ENCODE measurements around the gene CFAP45. TPM values are rescaled to one million over a fixed set of nuclear protein-coding genes. Genes with fewer than 3 reads are reported as not detected.
A peak's percentile ranks its signal among the peaks of the same experiment; 100 is the strongest.

CFAP45 gene
- total RNA-seq, 4 donors from 2014 or later: 0.32 TPM; not detected in 3

DNA sequence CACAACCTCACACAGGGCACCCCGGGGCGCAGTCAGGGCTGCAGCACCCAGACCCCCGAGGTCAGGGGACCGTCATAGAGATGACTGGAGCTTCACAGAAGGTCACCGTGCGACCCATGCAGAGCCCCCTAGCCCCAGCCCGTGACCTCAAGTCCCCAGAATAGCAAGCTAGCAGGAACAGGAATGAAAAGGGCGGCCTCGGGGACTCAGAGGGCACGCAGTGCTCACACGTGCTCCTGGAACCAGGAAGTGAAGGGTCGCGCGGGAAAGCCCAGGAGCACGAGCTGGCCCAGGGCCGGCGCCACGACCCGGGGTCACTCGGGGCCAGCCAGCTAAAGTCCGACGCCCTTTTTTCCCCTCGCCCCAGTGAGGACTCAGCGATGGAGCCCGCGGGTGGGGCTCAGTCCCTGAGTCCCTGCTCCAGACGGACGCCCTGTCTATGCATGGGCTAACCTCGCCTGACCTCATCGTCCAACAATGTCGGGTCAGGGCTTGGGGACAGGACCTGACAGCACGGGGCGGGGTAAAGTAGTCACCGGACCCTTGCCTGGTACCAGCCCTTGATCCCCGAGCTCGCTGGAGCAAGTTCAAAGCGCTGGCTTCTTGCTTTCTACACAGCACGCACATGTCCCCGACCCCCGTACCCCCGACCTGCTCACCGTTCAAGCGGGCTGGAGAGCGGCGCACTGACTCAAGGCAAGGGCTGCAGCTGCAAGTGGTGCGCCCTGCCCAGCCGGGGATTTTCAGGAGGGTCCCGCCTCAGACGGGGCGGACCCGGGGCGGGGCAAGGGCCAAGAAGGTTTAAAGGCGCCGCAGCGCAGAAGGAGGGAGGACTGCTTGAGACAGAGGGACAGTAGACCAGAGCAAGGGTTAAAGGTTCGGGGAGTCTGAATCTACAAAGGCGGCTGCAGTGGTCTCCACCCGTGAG is 25.1 kb upstream of the CFAP45 start, which contains the start of gene TAGLN2:
Gene TAGLN2, minus strand, starts transcription at position 717 of the 928 bp plus-strand sequence. CDS start 4,998 bp downstream, outside the sequence.
- in situ Hi-C loops (cut with MboI; ENCODE audit: low pct_ligation_motif_present in 1 of 4, low pct_unique_long_range_greater_than_20kb in 1 of 4, low sequenced_read_pairs in 3 of 4): no loop called here

DNA sequence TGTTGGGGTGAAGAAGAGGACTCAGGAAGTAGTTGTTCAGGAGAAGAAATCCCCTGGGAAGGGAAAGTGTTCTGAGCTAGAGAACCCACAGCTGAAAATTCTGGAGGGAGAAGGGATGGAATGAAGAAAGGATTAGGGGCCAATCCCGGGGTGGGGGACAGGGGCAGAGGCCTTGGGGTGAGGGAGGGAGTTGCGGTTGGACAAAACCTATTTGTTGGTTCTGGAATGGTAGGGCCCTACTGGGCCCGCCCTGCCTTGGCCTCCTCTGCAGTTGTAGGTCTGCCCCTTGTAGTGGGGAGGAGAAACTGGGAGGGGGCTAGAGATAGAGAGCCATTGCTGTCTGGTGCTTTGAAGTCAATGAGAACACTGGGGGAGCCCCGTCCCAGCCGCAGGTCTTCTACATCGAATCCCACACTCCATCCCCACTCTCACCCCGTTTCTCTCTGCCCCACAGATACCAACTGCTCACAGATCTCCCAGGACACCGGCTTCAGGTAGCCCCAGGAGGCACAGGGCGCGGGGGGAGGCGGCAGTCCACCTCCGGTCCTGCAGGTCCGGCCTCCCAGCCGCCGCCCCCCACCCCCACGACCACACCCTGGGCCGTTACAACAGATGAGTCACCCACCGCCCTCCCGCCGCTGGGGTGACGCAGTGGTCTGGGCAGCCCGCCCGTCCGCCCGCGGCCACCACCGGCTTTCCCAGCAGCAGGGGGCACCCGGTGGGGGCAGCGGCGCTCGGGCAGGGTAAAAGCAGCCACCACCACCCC is 24.2 kb upstream of the CFAP45 start:
- in situ Hi-C loops (cut with MboI; ENCODE audit: low pct_ligation_motif_present in 1 of 4, low pct_unique_long_range_greater_than_20kb in 1 of 4, low sequenced_read_pairs in 3 of 4): no loop called here
- WGBS, 2 donors (ENCODE audit: low coverage in 1 of 2): 2 to 18% methylated on average over 3 to 27 of the region's 31 CpGs
- peak overlapping the region; percentile 68 to 91 (median 82) for H3K4me3 ChIP-seq
- intact Hi-C loops (cut with DNase I; ENCODE audit: low total_unique reads): no loop called here
- H3K9me3 ChIP-seq: no peaks in the 10 kb centered on the region
- no peaks in the 10 kb centered on the region for H3K27me3 ChIP-seq
- DNase-seq: peak; percentile 90
- H3K27ac ChIP-seq: peak overlapping the region; percentile 91 to 98 (median 96)
- peaks cover 16 to 49% (median 41%) of the 10 kb centered on the region in 4 donors for H3K4me1 ChIP-seq
- H3K36me3 ChIP-seq: peaks cover 0 to 13% (median 8%) of the 10 kb centered on the region in 4 donors
- TF ChIP-seq POLR2A (IDR thresholded peaks at IDR 0.05) (no peak), EP300 (IDR thresholded peaks at IDR 0.05; ENCODE audit: low read depth) (peak; percentile 70), POLR2AphosphoS5 (IDR thresholded peaks at IDR 0.05) (peak; percentile 75 to 81 (median 81))
- TF ChIP-seq, protein P1, sequence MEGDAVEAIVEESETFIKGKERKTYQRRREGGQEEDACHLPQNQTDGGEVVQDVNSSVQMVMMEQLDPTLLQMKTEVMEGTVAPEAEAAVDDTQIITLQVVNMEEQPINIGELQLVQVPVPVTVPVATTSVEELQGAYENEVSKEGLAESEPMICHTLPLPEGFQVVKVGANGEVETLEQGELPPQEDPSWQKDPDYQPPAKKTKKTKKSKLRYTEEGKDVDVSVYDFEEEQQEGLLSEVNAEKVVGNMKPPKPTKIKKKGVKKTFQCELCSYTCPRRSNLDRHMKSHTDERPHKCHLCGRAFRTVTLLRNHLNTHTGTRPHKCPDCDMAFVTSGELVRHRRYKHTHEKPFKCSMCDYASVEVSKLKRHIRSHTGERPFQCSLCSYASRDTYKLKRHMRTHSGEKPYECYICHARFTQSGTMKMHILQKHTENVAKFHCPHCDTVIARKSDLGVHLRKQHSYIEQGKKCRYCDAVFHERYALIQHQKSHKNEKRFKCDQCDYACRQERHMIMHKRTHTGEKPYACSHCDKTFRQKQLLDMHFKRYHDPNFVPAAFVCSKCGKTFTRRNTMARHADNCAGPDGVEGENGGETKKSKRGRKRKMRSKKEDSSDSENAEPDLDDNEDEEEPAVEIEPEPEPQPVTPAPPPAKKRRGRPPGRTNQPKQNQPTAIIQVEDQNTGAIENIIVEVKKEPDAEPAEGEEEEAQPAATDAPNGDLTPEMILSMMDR (IDR thresholded peaks at IDR 0.05): no peak

More for the DNA sequence above, 25.1 kb upstream of the CFAP45 start, which contains the start of gene TAGLN2:
- peak; percentile 95 for DNase-seq
- H3K36me3 ChIP-seq: peaks cover 0 to 4% (median 2%) of the 10 kb centered on the region in 4 donors
- no peaks in the 10 kb centered on the region for H3K9me3 ChIP-seq
- intact Hi-C loops (cut with DNase I; ENCODE audit: low total_unique reads): no loop called here
- H3K27ac ChIP-seq: peak within 1 kb of the TSS; percentile 91 to 98 (median 96)
- TF ChIP-seq EP300 (IDR thresholded peaks at IDR 0.05; ENCODE audit: low read depth): no peak
- TF ChIP-seq, protein P1 (IDR thresholded peaks at IDR 0.05): no peak
- peak; percentile 98 for TF ChIP-seq POLR2A (IDR thresholded peaks at IDR 0.05)
- TF ChIP-seq POLR2AphosphoS5 (IDR thresholded peaks at IDR 0.05): peak; percentile 97 to 99 (median 98)
- 0% methylated on average over 2 to 39 of the region's 58 CpGs for WGBS, 2 donors (ENCODE audit: low coverage in 1 of 2)
- peaks cover 16 to 42% (median 37%) of the 10 kb centered on the region in 4 donors for H3K4me1 ChIP-seq
- H3K27me3 ChIP-seq: no peaks in the 10 kb centered on the region
- H3K4me3 ChIP-seq: peak within 1 kb of the TSS; percentile 68 to 91 (median 82)

DNA sequence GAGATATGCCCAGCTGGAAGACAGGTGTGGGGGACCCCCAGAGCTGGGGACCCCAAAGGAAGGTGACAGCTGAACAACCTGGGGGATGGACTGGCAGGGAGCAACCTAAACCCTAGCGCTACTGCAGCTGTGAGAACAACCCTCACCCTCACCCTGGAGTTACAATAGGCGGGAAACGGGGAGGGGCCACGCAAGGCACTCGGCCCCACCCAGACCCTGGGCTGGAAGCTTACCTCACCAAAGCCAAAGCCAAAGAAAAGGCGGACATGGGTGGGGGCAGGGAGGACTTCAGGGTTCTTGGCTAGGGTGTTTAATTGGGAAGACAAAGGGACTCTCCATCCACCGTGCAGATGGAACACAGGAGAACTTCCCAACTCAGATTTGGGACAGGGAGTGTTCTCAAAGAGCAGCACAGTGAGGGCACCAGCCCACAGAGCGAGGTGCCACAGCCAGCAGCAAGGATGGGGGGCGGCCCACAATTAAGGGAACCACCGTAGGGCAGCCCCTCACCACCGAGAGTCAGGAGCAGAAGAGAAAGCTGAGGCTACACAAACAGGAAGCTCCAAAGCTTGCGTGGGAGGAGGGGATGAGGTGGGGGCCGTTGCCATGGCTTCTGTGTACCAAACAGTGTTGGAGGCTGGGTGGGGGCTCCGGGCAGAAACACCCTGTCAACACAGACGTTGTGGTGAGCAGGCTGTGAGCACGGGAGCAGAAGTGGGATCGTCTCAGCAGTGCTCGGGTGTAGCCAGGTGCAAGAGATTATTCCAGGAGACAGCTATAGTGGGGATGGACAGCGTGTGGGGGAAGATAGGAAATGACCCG is 23.4 kb upstream of the CFAP45 start:
- 0 to 2% methylated on average over 4 to 19 of the region's 20 CpGs for WGBS, 2 donors (ENCODE audit: low coverage in 1 of 2)
- Histone ChIP-seq H3K4me3 (peak overlapping the region; percentile 68 to 91 (median 82)), H3K36me3 (peaks cover 0 to 20% (median 15%) of the 10 kb centered on the region in 4 donors), H3K27ac (peak overlapping the region; percentile 91 to 98 (median 96)), H3K27me3 (no peaks in the 10 kb centered on the region), H3K4me1 (peaks cover 16 to 57% (median 48%) of the 10 kb centered on the region in 4 donors), H3K9me3 (no peaks in the 10 kb centered on the region)
- TF ChIP-seq EP300 (IDR thresholded peaks at IDR 0.05; ENCODE audit: low read depth) (peak; percentile 84), POLR2A (IDR thresholded peaks at IDR 0.05) (peak; percentile 86), POLR2AphosphoS5 (IDR thresholded peaks at IDR 0.05) (peak; percentile 79 to 95 (median 83))
- TF ChIP-seq, protein P1 (IDR thresholded peaks at IDR 0.05): no peak
- in situ Hi-C loops (cut with MboI; ENCODE audit: low pct_ligation_motif_present in 1 of 4, low pct_unique_long_range_greater_than_20kb in 1 of 4, low sequenced_read_pairs in 3 of 4): no loop called here
- peak; percentile 92 for DNase-seq
- intact Hi-C loops (cut with DNase I; ENCODE audit: low total_unique reads): no loop called here
